Adrenal gland (tissue), 12 donors: ENCODE measurements around the gene CAMTA1. TPM values are rescaled to one million over a fixed set of nuclear protein-coding genes. Genes with fewer than 3 reads are reported as not detected.

ENCODE experiments used
- DNase-seq, 7 donors: peaks; one replicate each; pipeline ENCODE4 v3.0.0-alpha.2; 2019 to 2020
- H3K27ac ChIP-seq, 5 donors: fragments of 200-600 bp; sonication (generic) in 4 of 5; 1 replicate in 3 of 5; 2 replicates in 2 of 5; pipeline versions ENCODE4 v1.5.1 to v1.8.0; 2016 to 2020; ENCODE audit warnings: mild to moderate bottlenecking in 1 of 5
- H3K27me3 ChIP-seq: fragments of 200-600 bp; 2 replicates; pipeline ENCODE4 v1.8.0; 2021
- H3K36me3 ChIP-seq, 2 donors: fragments of 200-600 bp; replicated peaks in 1 of 2; 1 replicate in 1 of 2; 2 replicates in 1 of 2; pipeline versions ENCODE4 v1.5.1 to v1.8.0; 2018 to 2022
- H3K4me1 ChIP-seq, 2 donors: fragments of 200-600 bp; replicated peaks in 1 of 2; 1 replicate in 1 of 2; 2 replicates in 1 of 2; pipeline versions ENCODE4 v1.5.1 to v1.8.0; 2018 to 2021
- H3K4me3 ChIP-seq, 4 donors: fragments of 200-600 bp; sonication (generic) in 3 of 4; one replicate each; pipeline ENCODE4 v1.5.1; 2016 to 2018
- H3K9me3 ChIP-seq, 3 donors: fragments of 200-600 bp; sonication (generic) in 1 of 3; replicated peaks in 1 of 3; 1 replicate in 2 of 3; 2 replicates in 1 of 3; pipeline versions ENCODE4 v1.5.1 to v1.8.0; 2016 to 2021
- POLR2A ChIP-seq, 2 donors: fragments of 450-650 bp; IDR thresholded peaks; one replicate each; pipeline ENCODE4 v1.6.1; 2017; ENCODE audit warnings: antibody characterized with exemption in 2 of 2, mild to moderate bottlenecking in 2 of 2, moderate library complexity in 1 of 2
- WGBS, 4 donors: extraction: QIAGEN DNeasy Blood & Tissue Kit in 2 of 4; methylation state at CpG; one replicate each; pipeline versions ENCODE4 v1.1.5 to v1.1.7; 2013 to 2017; 5-methylcytosine and 5-hydroxymethylcytosine counted together
- intact Hi-C, 2 donors: fragments of 100-400 bp; cut with DNase I; formaldehyde crosslinking; loops; one replicate each; pipeline versions ENCODE4 v1.14.1 to v1.15.0; 2022 to 2023
- polyA plus RNA-seq, 3 donors: library from polyadenylated mRNA; stranded (reverse); fragments of 200-250 nt in 2 of 3; fragments of 350-450 nt in 1 of 3; fragmentation: Illumina TruSeq in 1 of 3; extraction: RNeasy Lipid Tissue Mini Kit (QIAGEN cat#74804) in 1 of 3; gene quantifications; one replicate each; pipeline ENCODE4 v1.2.3, GENCODE V29; 2013 to 2014
- total RNA-seq, 9 donors: library from RNA; depleted of rRNA in 4 of 9; stranded (reverse); fragments of >200 nt in 4 of 9; fragments of 120-200 nt in 1 of 9; fragmentation: NEBNext Ultra II Directional in 1 of 9; extraction: Animal tissue kit (Norgen Biotek cat#: 25700) in 1 of 9; gene quantifications; one replicate each; pipeline versions ENCODE4 v1.1.0 to v1.2.4, GENCODE V29; 2013 to 2023
- TF ChIP-seq, protein P1 (sequence below), 6 experiments: fragments of 450-650 bp in 4 of 6; fragments of 200-600 bp in 2 of 6; sonication (generic) in 1 of 6; IDR thresholded peaks; 1 replicate in 5 of 6; 2 replicates in 1 of 6; pipeline versions ENCODE4 v1.5.1 to v1.8.0; 2016 to 2021; ENCODE audit warnings: antibody characterized with exemption in 6 of 6, mild to moderate bottlenecking in 2 of 6, moderate library complexity in 1 of 6
- donor health status: healthy with polysubstance abuse.
- donor health status: Bipolar disorder and iron deficiency.
- donor health status: DM: yes; HTN: yes; CAD: no.
- donor health status: DM: no; HTN: no; CAD: no.
- donor health status: DM: no; HTN: no; CAD: no.
- donor health status: DM: yes; HTN: yes; CAD: no.

The CAMTA1 gene
- total and polyA plus RNA-seq, 12 donors = 62.9 to 141 (median 96.9) TPM

DNA sequence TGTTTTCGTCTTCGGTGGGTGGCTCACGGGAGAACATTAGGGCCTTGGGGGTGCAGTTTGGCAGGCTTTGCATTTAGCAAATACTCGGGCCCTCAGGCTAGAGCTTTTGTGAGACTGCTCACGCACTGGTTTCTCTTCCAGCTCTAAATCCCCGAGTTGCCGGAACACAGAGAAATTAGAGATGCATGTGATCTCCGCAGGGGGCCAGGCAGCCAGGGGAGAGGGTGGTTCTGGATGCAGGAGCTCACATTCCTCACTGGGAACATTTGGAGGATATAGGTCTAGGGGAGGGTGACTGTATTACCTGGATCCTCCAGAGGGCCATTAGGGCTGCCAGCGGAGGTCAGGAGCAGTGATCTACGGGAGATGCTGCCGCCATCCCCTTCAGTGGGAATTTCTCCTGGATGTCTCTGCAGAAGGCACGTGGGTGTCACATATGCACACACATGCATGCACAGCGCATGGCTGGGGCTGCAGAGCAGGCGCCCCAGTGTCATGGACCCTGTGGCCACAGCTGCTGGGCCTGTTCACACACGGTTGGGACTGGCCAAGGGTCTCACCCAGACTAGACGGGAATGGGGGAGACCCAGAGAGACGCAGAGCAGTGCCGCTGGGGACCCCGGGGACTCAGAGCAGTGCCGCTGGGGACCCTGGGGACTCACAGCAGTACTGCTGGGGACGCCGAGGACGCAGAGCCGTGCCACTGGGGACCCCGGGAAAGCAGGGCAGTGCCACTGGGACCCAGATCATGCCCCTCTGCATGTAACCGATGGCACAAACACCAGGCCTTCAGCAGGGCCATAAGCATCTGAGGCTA is 258.7 kb downstream of the CAMTA1 start:
- intact Hi-C loops = loop anchor here (10.0 kb wide), 3 partner anchors 181 to 601 kb away; no protein-coding TSS in a partner anchor
- WGBS, 4 donors = 84 to 96% (median 86%) methylated on average over 12 to 26 of the region's 26 CpGs
- no peaks in the 10 kb centered on the region for H3K27me3 ChIP-seq
- H3K9me3 ChIP-seq = no peaks in the 10 kb centered on the region
- no peaks in the 10 kb centered on the region for H3K4me1 ChIP-seq
- TF ChIP-seq, protein P1, sequence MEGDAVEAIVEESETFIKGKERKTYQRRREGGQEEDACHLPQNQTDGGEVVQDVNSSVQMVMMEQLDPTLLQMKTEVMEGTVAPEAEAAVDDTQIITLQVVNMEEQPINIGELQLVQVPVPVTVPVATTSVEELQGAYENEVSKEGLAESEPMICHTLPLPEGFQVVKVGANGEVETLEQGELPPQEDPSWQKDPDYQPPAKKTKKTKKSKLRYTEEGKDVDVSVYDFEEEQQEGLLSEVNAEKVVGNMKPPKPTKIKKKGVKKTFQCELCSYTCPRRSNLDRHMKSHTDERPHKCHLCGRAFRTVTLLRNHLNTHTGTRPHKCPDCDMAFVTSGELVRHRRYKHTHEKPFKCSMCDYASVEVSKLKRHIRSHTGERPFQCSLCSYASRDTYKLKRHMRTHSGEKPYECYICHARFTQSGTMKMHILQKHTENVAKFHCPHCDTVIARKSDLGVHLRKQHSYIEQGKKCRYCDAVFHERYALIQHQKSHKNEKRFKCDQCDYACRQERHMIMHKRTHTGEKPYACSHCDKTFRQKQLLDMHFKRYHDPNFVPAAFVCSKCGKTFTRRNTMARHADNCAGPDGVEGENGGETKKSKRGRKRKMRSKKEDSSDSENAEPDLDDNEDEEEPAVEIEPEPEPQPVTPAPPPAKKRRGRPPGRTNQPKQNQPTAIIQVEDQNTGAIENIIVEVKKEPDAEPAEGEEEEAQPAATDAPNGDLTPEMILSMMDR (IDR thresholded peaks at IDR 0.05) = no peak
- TF ChIP-seq POLR2A (IDR thresholded peaks at IDR 0.05) = no peak
- no peak overlapping the region for H3K27ac ChIP-seq
- no peak for DNase-seq
- no peak overlapping the region for H3K4me3 ChIP-seq
- no peaks in the 10 kb centered on the region for H3K36me3 ChIP-seq

GRCh38 chr1:7045897-7046296 is 260.6 kb downstream of the CAMTA1 start:
- no peaks in the 10 kb centered on the region for H3K4me1 ChIP-seq
- no peaks in the 10 kb centered on the region for H3K9me3 ChIP-seq
- intact Hi-C loops = loop anchor here (10.0 kb wide), 3 partner anchors 179 to 599 kb away; no protein-coding TSS in a partner anchor
- H3K27me3 ChIP-seq = no peaks in the 10 kb centered on the region
- no peaks in the 10 kb centered on the region for H3K36me3 ChIP-seq
- H3K4me3 ChIP-seq = no peak overlapping the region
- TF ChIP-seq, protein P1 (IDR thresholded peaks at IDR 0.05) = no peak
- TF ChIP-seq POLR2A (IDR thresholded peaks at IDR 0.05) = no peak
- no peak for DNase-seq
- 83 to 87% (median 83%) methylated on average over 1 of the region's 1 CpG for WGBS, 4 donors
- H3K27ac ChIP-seq = no peak overlapping the region

DNA sequence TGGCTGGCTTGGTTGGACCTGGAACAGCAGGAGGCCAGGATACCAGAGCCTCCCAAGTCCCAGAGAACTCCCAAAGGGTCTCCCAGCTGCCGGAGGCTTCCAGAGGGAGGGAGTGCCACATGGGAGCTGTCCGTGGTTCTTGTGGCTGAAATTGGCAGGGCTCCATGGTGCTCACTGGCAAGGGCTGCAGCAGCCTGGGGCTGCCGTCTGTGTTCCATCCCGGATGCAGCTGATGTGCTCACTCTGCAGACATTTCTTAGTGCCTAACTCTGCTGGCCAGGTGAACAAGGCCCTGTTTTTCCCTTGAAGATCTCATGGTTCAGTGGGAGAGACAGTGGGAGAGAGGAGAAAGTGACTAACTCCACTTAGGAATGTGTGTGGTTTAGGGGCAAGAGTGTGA is 261.1 kb downstream of the CAMTA1 start:
- peak; percentile 36 to 75 (median 50) for DNase-seq
- H3K27me3 ChIP-seq = no peaks in the 10 kb centered on the region
- intact Hi-C loops = loop anchor here (10.0 kb wide), 3 partner anchors 178 to 598 kb away; no protein-coding TSS in a partner anchor

DNA sequence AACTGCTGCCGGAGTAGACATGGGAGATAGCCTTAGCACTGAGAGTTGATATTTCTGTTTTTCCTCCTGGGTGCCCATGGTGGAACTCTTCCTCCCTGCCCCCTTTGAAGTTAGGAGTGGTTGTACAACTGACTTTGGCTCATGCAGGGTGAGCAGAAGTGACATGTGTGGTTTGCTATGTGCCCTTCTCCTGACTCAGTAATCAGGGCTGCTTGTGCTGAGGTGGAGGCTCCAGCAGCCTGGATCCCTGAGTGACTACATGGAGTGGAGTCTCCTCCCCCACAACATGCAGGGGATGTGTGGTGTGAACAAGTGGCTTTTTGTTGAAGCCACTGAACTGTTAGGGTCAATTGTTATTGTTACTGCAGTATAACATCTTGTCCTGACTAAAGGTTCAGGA is 261.6 kb downstream of the CAMTA1 start:
- WGBS, 4 donors = 90 to 100% (median 91%) methylated on average over 1 of the region's 1 CpG
- H3K9me3 ChIP-seq = no peaks in the 10 kb centered on the region
- intact Hi-C loops = loop anchor here (10.0 kb wide), 3 partner anchors 178 to 598 kb away; no protein-coding TSS in a partner anchor
- TF ChIP-seq, protein P1 (IDR thresholded peaks at IDR 0.05) = no peak
- no peak for TF ChIP-seq POLR2A (IDR thresholded peaks at IDR 0.05)
- H3K36me3 ChIP-seq = no peaks in the 10 kb centered on the region
- no peak overlapping the region for H3K4me3 ChIP-seq
- H3K27me3 ChIP-seq = no peaks in the 10 kb centered on the region
- H3K4me1 ChIP-seq = no peaks in the 10 kb centered on the region
- DNase-seq = no peak
- no peak overlapping the region for H3K27ac ChIP-seq

More for the DNA sequence above, 261.1 kb downstream of the CAMTA1 start:
- Histone ChIP-seq H3K36me3 (no peaks in the 10 kb centered on the region), H3K4me3 (no peak overlapping the region), H3K27ac (no peak overlapping the region), H3K4me1 (no peaks in the 10 kb centered on the region), H3K9me3 (no peaks in the 10 kb centered on the region)
- WGBS, 4 donors = 4 to 10% (median 7%) methylated on average over 3 to 4 of the region's 4 CpGs
- no peak for TF ChIP-seq POLR2A (IDR thresholded peaks at IDR 0.05)
- TF ChIP-seq, protein P1 (IDR thresholded peaks at IDR 0.05) = no peak
